ENCODE results near the gene FCMR. TPM values are rescaled to one million over a fixed set of nuclear protein-coding genes. Genes with fewer than 3 reads are reported as not detected.
"Not testable (repeated sequence)": the region's sequence is repeated elsewhere in the genome, so short reads cannot be mapped to it uniquely, and the experiment has no call there.

FCMR gene
- total and polyA plus RNA-seq, 2 donors (not counting 1 experiment from before 2014, with no cell fraction given) = 711 to 931 TPM

DNA sequence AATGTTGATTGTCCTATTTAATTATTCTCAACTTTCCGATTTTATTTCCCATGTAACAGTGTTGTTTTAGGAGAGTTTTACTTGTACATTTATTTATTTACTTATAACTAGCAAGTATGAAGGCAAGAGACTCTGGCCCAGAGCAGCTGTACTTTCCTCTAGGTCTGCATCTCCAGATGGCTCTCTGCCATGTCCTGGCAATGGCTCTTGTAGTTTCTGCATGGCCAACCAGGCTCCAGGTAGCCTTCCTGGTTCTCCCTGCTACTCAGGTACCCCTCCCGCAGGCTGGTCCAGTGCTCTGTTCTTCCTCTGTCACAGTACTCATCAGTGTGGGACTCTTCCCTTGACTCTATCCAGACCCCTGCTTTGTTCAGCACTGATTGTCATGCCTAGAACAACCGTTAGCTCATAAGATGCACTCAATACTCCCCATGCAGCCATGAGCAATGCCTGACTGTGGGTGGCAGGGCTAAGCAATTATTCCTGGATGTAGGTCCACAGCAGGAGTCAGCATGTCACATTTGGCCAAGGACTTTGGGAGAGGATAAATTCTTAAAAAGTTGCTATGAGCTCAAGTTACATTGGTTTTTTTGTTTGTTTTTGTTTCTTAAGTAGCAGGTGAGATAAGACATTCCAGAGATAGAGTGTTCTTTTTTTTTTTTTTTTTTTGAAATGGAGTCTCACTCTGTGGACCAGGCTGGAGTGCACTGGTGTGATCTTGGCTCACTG is 67.2 kb downstream of the FCMR start:
- ATAC-seq (ENCODE audit: low read depth) (no peak), DNase-seq (no peak)
- no peaks in the 10 kb centered on the region for H4K20me1 ChIP-seq (ENCODE audit: control insufficient read depth, insufficient read depth, low read length, poor library complexity, severe bottlenecking)
- Mint-ChIP-seq H3K4me1 (peaks cover 4% of the 10 kb centered on the region), H3K9me3 (ENCODE audit: insufficient read depth) (no peaks in the 10 kb centered on the region), H3K4me3 (no peak overlapping the region), H3K27ac (no peak overlapping the region), H3K27me3 (peaks cover 13% of the 10 kb centered on the region)
- no peak overlapping the region for H3K9ac ChIP-seq (ENCODE audit: low read length)
- no peaks in the 10 kb centered on the region for H3K36me3 ChIP-seq (replicated peaks in 1 of 2; ENCODE audit: control extremely low read depth in 1 of 2, control insufficient read depth in 1 of 2, extremely low read depth in 1 of 2, insufficient read depth in 2 of 2, low read length in 1 of 2)
- CTCF ChIA-PET = interaction anchor here (0.7 to 4.5 kb wide), 6 partner anchors 13 to 191 kb away, joined by 3 to 30 read pairs (median 4); no protein-coding TSS in a partner anchor
- no peaks in the 10 kb centered on the region for H3K4me1 ChIP-seq (ENCODE audit: control insufficient read depth in 2 of 2, insufficient read depth in 2 of 2, low read length in 2 of 2)
- H3K27ac ChIP-seq (ENCODE audit: low read length in 2 of 2) = no peak overlapping the region
- POLR2A ChIA-PET = no interaction called here
- no peaks in the 10 kb centered on the region for H3K79me2 ChIP-seq (ENCODE audit: control insufficient read depth, insufficient read depth, low read length)
- H2AFZ ChIP-seq (ENCODE audit: insufficient read depth, low read depth, low read length, poor library complexity, severe bottlenecking) = no peak overlapping the region
- TF ChIP-seq, protein P1, sequence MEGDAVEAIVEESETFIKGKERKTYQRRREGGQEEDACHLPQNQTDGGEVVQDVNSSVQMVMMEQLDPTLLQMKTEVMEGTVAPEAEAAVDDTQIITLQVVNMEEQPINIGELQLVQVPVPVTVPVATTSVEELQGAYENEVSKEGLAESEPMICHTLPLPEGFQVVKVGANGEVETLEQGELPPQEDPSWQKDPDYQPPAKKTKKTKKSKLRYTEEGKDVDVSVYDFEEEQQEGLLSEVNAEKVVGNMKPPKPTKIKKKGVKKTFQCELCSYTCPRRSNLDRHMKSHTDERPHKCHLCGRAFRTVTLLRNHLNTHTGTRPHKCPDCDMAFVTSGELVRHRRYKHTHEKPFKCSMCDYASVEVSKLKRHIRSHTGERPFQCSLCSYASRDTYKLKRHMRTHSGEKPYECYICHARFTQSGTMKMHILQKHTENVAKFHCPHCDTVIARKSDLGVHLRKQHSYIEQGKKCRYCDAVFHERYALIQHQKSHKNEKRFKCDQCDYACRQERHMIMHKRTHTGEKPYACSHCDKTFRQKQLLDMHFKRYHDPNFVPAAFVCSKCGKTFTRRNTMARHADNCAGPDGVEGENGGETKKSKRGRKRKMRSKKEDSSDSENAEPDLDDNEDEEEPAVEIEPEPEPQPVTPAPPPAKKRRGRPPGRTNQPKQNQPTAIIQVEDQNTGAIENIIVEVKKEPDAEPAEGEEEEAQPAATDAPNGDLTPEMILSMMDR (IDR thresholded peaks at IDR 0.05) = no peak
- TF ChIP-seq EZH2 (IDR thresholded peaks at IDR 0.05; ENCODE audit: borderline replicate concordance, insufficient read depth, low read depth, low read length, poor library complexity, severe bottlenecking) = no peak
- intact Hi-C loops (cut with micrococcal nuclease) = no loop called here
- no peaks in the 10 kb centered on the region for H3K9me3 ChIP-seq (ENCODE audit: control extremely low read depth in 1 of 3, control insufficient read depth in 2 of 3, insufficient read depth in 1 of 3, low read length in 2 of 3)
- H3K4me3 ChIP-seq (ENCODE audit: control extremely low read depth in 1 of 5, extremely low read depth in 1 of 5, insufficient read depth in 1 of 5, low read depth in 2 of 5, low read length in 4 of 5) = no peak overlapping the region
- no peaks in the 10 kb centered on the region for H3K27me3 ChIP-seq (replicated peaks in 1 of 4; ENCODE audit: control extremely low read depth in 1 of 4, control insufficient read depth in 3 of 4, insufficient read depth in 4 of 4, low read length in 3 of 4)
- WGBS (ENCODE audit: insufficient coverage) = 100% methylated on average over 2 of the region's 3 CpGs
- H3K4me2 ChIP-seq (replicated peaks; ENCODE audit: low read depth, low read length, poor library complexity, severe bottlenecking) = no peak overlapping the region

DNA sequence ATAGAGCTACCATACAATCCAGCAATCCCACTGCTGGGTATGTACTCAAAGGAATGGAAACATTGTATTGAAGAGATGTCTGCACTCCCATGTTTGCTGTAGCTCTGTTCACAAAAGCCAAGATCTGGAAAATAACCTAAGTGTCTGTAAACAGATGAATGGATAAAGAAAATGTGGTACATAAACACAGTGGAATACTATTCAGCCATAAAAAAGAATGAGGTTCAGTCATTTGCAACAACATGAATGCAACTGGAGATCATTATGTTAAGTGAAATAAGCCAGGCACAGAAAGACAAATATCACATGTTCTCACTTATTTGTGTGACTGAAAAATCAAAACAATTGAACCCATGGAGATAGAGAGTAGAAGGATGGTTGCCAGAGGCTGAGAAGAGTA is 68.0 kb downstream of the FCMR start:
- POLR2A ChIA-PET; H3K27ac Mint-ChIP-seq; H3K27ac ChIP-seq (ENCODE audit: low read length in 2 of 2); H3K27me3 ChIP-seq (replicated peaks in 1 of 4; ENCODE audit: control extremely low read depth in 1 of 4, control insufficient read depth in 3 of 4, insufficient read depth in 4 of 4, low read length in 3 of 4); ATAC-seq (ENCODE audit: low read depth); DNase-seq; intact Hi-C loops (cut with micrococcal nuclease); H3K4me3 Mint-ChIP-seq; H3K4me1 Mint-ChIP-seq; H3K9me3 Mint-ChIP-seq (ENCODE audit: insufficient read depth); H3K4me3 ChIP-seq (ENCODE audit: control extremely low read depth in 1 of 5, extremely low read depth in 1 of 5, insufficient read depth in 1 of 5, low read depth in 2 of 5, low read length in 4 of 5); H4K20me1 ChIP-seq (ENCODE audit: control insufficient read depth, insufficient read depth, low read length, poor library complexity, severe bottlenecking); H2AFZ ChIP-seq (ENCODE audit: insufficient read depth, low read depth, low read length, poor library complexity, severe bottlenecking); H3K9me3 ChIP-seq (ENCODE audit: control extremely low read depth in 1 of 3, control insufficient read depth in 2 of 3, insufficient read depth in 1 of 3, low read length in 2 of 3); H3K36me3 ChIP-seq (replicated peaks in 1 of 2; ENCODE audit: control extremely low read depth in 1 of 2, control insufficient read depth in 1 of 2, extremely low read depth in 1 of 2, insufficient read depth in 2 of 2, low read length in 1 of 2); H3K79me2 ChIP-seq (ENCODE audit: control insufficient read depth, insufficient read depth, low read length); H3K4me1 ChIP-seq (ENCODE audit: control insufficient read depth in 2 of 2, insufficient read depth in 2 of 2, low read length in 2 of 2); H3K9ac ChIP-seq (ENCODE audit: low read length); H3K4me2 ChIP-seq (replicated peaks; ENCODE audit: low read depth, low read length, poor library complexity, severe bottlenecking): not testable (repeated sequence)
- CTCF ChIA-PET = interaction anchor here (1.3 to 4.5 kb wide), 3 partner anchors 21 to 119 kb away, joined by 3 to 19 read pairs (median 3); no protein-coding TSS in a partner anchor
- peaks cover 17% of the 10 kb centered on the region for H3K27me3 Mint-ChIP-seq

Other genes with a start within 250 kb of the FCMR start
- 85.8 and 91.1 TPM in 2 replicates for gene MAPKAPK2, start 237.0 kb downstream of the FCMR start, total RNA-seq
- 60.3 and 113 TPM in 2 replicates for gene MAPKAPK2, start 237.0 kb downstream of the FCMR start, polyA plus RNA-seq
- 0.24 and 0.27 TPM in 2 replicates for gene IL19, start 151.2 kb downstream of the FCMR start, total RNA-seq
- gene IL19, start 151.2 kb downstream of the FCMR start, polyA plus RNA-seq = not detected in 2 replicates
- gene IL10, start 149.4 kb downstream of the FCMR start, total RNA-seq = 0.63 and 0.69 TPM in 2 replicates
- 0.37 TPM in 1 of 2 replicates, not detected in the other for gene IL10, start 149.4 kb downstream of the FCMR start, polyA plus RNA-seq
- gene IL20, start 56.3 kb downstream of the FCMR start, total RNA-seq = not detected in 2 replicates
- not detected in 2 replicates for gene IL20, start 56.3 kb downstream of the FCMR start, polyA plus RNA-seq
- not detected in 2 replicates for gene IL24, start 24.5 kb downstream of the FCMR start, total RNA-seq
- not detected in 2 replicates for gene IL24, start 24.5 kb downstream of the FCMR start, polyA plus RNA-seq
- 0.44 and 1.1 TPM in 2 replicates for gene PIGR, start 24.5 kb upstream of the FCMR start, total RNA-seq
- gene PIGR, start 24.5 kb upstream of the FCMR start, polyA plus RNA-seq = 0.16 and 0.31 TPM in 2 replicates
- gene FCAMR, start 48.5 kb upstream of the FCMR start, total RNA-seq = not detected in 2 replicates
- gene FCAMR, start 48.5 kb upstream of the FCMR start, polyA plus RNA-seq = not detected in 2 replicates
- 0.10 TPM in 1 of 2 replicates, not detected in the other for gene C1orf116, start 110.8 kb upstream of the FCMR start, total RNA-seq
- 0.04 and 0.09 TPM in 2 replicates for gene C1orf116, start 110.8 kb upstream of the FCMR start, polyA plus RNA-seq
- 9.4 and 9.5 TPM in 2 replicates for gene YOD1, start 129.3 kb upstream of the FCMR start, total RNA-seq
- gene YOD1, start 129.3 kb upstream of the FCMR start, polyA plus RNA-seq = 2.3 and 5.4 TPM in 2 replicates
- gene PFKFB2, start 131.3 kb upstream of the FCMR start, total RNA-seq = 15.6 and 18.2 TPM in 2 replicates
- 6.5 and 10.3 TPM in 2 replicates for gene PFKFB2, start 131.3 kb upstream of the FCMR start, polyA plus RNA-seq
- gene C4BPB, start 166.9 kb upstream of the FCMR start, total RNA-seq = not detected in 2 replicates
- 0.34 and 0.85 TPM in 2 replicates for gene C4BPB, start 166.9 kb upstream of the FCMR start, polyA plus RNA-seq
- gene C4BPA, start 182.3 kb upstream of the FCMR start, total RNA-seq = not detected in 2 replicates
- gene C4BPA, start 182.3 kb upstream of the FCMR start, polyA plus RNA-seq = not detected in 2 replicates

All from B cell (primary cell).